BE2C (cell line): ENCODE data around the gene PEAR1. TPM values are rescaled to one million over a fixed set of nuclear protein-coding genes. Genes with fewer than 3 reads are reported as not detected.

ENCODE experiments used
- DNase-seq: peaks from one replicate; pipeline ENCODE4 v3.0.0-alpha.2; 2020
- H3K27me3 ChIP-seq: fragments of 250-450 bp; sonication (Bioruptor Pico); 2 replicates; pipeline ENCODE4 v1.5.1; 2020; ENCODE audit warnings: mild to moderate bottlenecking
- H3K36me3 ChIP-seq: fragments of 250-450 bp; sonication (Bioruptor Pico); 2 replicates; pipeline ENCODE4 v1.5.1; 2020; ENCODE audit warnings: mild to moderate bottlenecking
- H3K4me1 ChIP-seq: fragments of 250-450 bp; sonication (Bioruptor Pico); 2 replicates; pipeline ENCODE4 v1.5.1; 2020
- H3K4me3 ChIP-seq: 2 replicates; pipeline ENCODE4 v1.5.1; 2011; ENCODE audit warnings: low read depth, low read length
- H3K9me3 ChIP-seq: fragments of 250-450 bp; sonication (Bioruptor Pico); 2 replicates; pipeline ENCODE4 v1.5.1; 2020
- CTCF ChIP-seq: IDR thresholded peaks from 2 replicates; pipeline ENCODE4 v1.5.1; 2012; ENCODE audit warnings: mild to moderate bottlenecking, low read depth, low read length
- polyA plus RNA-seq: library from polyadenylated mRNA; unstranded; fragments of >200 nt; gene quantifications from one replicate; pipeline ENCODE4 v1.2.1, GENCODE V29; 2012; ENCODE audit warnings: low read depth, missing spikeins; ENCODE audit not compliant: insufficient read length, insufficient read depth

The PEAR1 gene, protein sequence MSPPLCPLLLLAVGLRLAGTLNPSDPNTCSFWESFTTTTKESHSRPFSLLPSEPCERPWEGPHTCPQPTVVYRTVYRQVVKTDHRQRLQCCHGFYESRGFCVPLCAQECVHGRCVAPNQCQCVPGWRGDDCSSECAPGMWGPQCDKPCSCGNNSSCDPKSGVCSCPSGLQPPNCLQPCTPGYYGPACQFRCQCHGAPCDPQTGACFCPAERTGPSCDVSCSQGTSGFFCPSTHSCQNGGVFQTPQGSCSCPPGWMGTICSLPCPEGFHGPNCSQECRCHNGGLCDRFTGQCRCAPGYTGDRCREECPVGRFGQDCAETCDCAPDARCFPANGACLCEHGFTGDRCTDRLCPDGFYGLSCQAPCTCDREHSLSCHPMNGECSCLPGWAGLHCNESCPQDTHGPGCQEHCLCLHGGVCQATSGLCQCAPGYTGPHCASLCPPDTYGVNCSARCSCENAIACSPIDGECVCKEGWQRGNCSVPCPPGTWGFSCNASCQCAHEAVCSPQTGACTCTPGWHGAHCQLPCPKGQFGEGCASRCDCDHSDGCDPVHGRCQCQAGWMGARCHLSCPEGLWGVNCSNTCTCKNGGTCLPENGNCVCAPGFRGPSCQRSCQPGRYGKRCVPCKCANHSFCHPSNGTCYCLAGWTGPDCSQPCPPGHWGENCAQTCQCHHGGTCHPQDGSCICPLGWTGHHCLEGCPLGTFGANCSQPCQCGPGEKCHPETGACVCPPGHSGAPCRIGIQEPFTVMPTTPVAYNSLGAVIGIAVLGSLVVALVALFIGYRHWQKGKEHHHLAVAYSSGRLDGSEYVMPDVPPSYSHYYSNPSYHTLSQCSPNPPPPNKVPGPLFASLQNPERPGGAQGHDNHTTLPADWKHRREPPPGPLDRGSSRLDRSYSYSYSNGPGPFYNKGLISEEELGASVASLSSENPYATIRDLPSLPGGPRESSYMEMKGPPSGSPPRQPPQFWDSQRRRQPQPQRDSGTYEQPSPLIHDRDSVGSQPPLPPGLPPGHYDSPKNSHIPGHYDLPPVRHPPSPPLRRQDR
- 27.0 TPM for polyA plus RNA-seq

DNA sequence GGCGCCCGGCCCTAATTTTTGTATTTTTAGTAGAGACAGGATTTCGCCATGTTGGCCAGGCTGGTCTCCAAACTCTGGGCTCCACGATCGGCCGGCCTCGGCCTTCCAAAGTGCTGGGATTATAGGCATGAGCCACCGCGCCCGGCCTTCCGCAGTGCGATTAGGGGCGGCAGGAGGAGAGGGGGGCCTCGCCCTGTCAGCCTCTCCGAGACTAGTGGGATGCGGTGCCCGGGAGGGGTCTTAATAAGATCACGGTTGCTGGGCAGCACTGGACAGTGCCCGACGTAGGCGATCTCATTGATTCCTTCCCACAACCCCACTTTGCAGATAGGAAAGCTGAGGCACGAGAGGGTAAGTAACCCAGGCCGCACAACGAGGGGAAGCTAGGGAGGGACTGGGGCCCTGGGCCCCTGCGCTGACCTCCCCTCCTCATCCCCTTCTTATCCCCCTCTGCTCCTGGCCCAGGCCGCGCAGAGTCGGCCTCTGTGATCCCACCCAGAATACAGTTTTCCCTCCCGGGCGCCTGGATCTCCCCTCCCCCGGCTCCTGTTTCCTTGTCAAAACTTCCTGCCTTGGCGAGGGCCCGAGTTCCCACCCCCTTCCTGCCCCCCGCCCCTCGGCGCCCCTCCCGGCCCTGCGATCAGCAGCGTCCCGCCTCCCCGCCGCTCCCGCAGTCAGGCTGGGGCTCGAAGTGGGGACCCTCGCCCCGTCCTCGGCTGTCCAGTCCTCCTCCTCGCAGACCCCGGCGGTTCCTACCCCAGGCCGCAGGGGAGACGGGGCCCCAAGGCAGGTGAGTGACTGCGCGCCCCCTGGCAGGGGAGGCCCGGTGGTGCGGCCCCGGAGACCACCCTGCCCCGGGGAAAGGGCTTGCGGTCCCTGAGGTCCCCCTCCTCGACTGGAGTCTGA, at the start of gene PEAR1:
PEAR1 (plus strand) TSS at position 671 of the 906 bp plus-strand sequence. CDS start 10,209 bp downstream, outside the sequence.
- H3K27me3 ChIP-seq, result no peaks in the 10 kb centered on the region
- no peaks in the 10 kb centered on the region for H3K36me3 ChIP-seq
- DNase-seq, result no peak
- no peaks in the 10 kb centered on the region for H3K9me3 ChIP-seq
- no peak for TF ChIP-seq CTCF
- H3K4me1 ChIP-seq, result peaks cover 52% of the 10 kb centered on the region
- H3K4me3 ChIP-seq, result no peak within 1 kb of the TSS

GRCh38 chr1:156844102-156844501, 49.4 kb upstream of the PEAR1 start:
- DNase-seq, result no peak
- Histone ChIP-seq H3K27me3 (no peaks in the 10 kb centered on the region), H3K4me3 (no peak overlapping the region), H3K36me3 (no peaks in the 10 kb centered on the region), H3K9me3 (no peaks in the 10 kb centered on the region), H3K4me1 (peaks cover 8% of the 10 kb centered on the region)
- TF ChIP-seq CTCF, result no peak

DNA sequence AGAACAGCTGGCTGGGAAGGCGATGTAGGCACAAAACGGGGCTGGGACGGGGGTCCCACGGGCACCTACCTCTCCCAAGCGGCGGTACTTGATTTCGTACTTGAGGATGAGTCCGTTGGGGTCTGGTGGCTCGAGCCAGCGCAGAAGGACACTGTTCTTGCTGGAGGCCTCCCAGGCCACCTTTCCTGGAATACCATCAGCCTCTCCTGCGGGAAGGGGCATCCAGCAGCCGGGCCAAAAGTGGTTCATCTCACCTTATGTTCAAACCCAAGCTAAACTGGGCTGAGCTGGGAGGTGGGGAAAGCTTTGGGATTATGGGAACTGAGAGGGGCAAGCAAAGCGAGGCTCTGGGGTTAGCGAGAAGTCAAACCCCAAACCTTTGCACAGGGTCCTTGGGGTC, 48.9 kb upstream of the PEAR1 start:
- H3K27me3 ChIP-seq, result no peaks in the 10 kb centered on the region
- no peak overlapping the region for H3K4me3 ChIP-seq

GRCh38 chr1:156845055-156845952, 48.2 kb upstream of the PEAR1 start:
- H3K36me3 ChIP-seq, result no peaks in the 10 kb centered on the region
- H3K4me1 ChIP-seq, result no peaks in the 10 kb centered on the region
- no peak overlapping the region for H3K4me3 ChIP-seq
- no peak for DNase-seq
- H3K9me3 ChIP-seq, result no peaks in the 10 kb centered on the region
- no peak for TF ChIP-seq CTCF
- no peaks in the 10 kb centered on the region for H3K27me3 ChIP-seq

More for the DNA sequence above, 48.9 kb upstream of the PEAR1 start:
- DNase-seq, result no peak
- TF ChIP-seq CTCF, result no peak
- no peaks in the 10 kb centered on the region for H3K36me3 ChIP-seq
- peaks cover 2% of the 10 kb centered on the region for H3K4me1 ChIP-seq
- H3K9me3 ChIP-seq, result no peaks in the 10 kb centered on the region

DNA sequence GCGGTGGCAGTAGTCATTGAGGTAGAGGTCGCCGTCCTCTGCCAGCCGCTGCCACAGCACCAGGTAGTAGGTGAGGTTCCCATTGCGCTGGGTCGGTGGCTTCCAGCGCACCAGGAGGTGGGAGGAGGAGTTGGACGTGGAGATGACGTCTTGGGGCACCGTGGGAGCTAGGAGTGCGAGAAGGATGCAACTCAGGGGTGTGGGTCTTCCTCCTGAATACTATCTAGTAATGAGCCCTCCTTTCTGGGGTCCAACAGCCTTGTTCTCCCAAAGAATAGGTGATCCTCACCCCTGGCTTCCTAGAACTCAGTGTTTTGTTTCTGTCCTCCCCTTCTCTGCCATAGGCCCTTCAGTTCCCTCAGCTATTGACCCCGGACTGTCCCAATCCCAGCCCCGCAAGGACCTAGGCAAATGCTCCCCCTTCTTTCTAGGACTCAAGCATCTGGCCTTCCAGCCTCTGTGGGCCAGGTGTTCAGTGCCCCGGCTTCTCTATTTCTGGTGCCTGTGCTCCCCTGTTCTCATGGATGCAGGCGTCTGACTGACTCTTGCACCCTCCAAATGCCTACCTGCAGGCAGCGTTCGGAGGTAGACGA, 47.5 kb upstream of the PEAR1 start:
- Histone ChIP-seq H3K36me3 (no peaks in the 10 kb centered on the region), H3K4me3 (no peak overlapping the region), H3K4me1 (no peaks in the 10 kb centered on the region), H3K9me3 (no peaks in the 10 kb centered on the region), H3K27me3 (no peaks in the 10 kb centered on the region)
- DNase-seq, result no peak
- TF ChIP-seq CTCF, result no peak
